T follicular helper cell (primary cell): ENCODE data around the gene RALBP1.
"Not testable (repeated sequence)": the region's sequence is repeated elsewhere in the genome, so short reads cannot be mapped to it uniquely, and the experiment has no call there.

ENCODE experiments used
- DNase-seq: peaks from one replicate; pipeline ENCODE4 v3.0.0-alpha.2; 2020; ENCODE audit warnings: low read depth

RALBP1 gene

GRCh38 chr18:9454061-9454703 lies 21.1 kb upstream of the RALBP1 start:
- DNase-seq = no peak

- no peak for DNase-seq
These were observed 19.4 kb upstream of the RALBP1 start for GRCh38 chr18:9455718-9456511.

GRCh38 chr18:9466127-9466526 lies 9.2 kb upstream of the RALBP1 start:
- no peak for DNase-seq

GRCh38 chr18:9466846-9467245 lies 8.5 kb upstream of the RALBP1 start:
- DNase-seq = no peak

GRCh38 chr18:9468998-9469397 lies 6.3 kb upstream of the RALBP1 start:
- no peak for DNase-seq

- DNase-seq = no peak
These were observed 5.6 kb upstream of the RALBP1 start for GRCh38 chr18:9469685-9470084.

GRCh38 chr18:9474108-9474982 lies 968 bp upstream of the RALBP1 start:
- DNase-seq = no peak

GRCh38 chr18:9475643-9476591 lies 604 bp downstream of the RALBP1 start:
- DNase-seq = peak; percentile 31

- not testable (repeated sequence) for DNase-seq
These were observed 1.6 kb downstream of the RALBP1 start for GRCh38 chr18:9476949-9477348.

- DNase-seq = no peak
These were observed 2.2 kb downstream of the RALBP1 start for GRCh38 chr18:9477509-9477908.

- no peak for DNase-seq
These were observed 3.2 kb downstream of the RALBP1 start for GRCh38 chr18:9478545-9478944.

- DNase-seq = no peak
These were observed 7.5 kb downstream of the RALBP1 start for GRCh38 chr18:9482790-9483189.

- DNase-seq = no peak
These were observed 8.2 kb downstream of the RALBP1 start for GRCh38 chr18:9483526-9483925.

GRCh38 chr18:9484856-9485255 lies 9.5 kb downstream of the RALBP1 start:
- not testable (repeated sequence) for DNase-seq

GRCh38 chr18:9488538-9488937 lies 13.2 kb downstream of the RALBP1 start:
- DNase-seq = no peak

GRCh38 chr18:9494778-9495331 lies 19.5 kb downstream of the RALBP1 start:
- no peak for DNase-seq

GRCh38 chr18:9495465-9495864 lies 20.2 kb downstream of the RALBP1 start:
- DNase-seq = no peak

GRCh38 chr18:9495916-9496705 lies 20.8 kb downstream of the RALBP1 start:
- DNase-seq = no peak

GRCh38 chr18:9506046-9506792 lies 30.9 kb downstream of the RALBP1 start:
- no peak for DNase-seq
